CD4-positive, alpha-beta memory T cell (primary cell): Measurements from ENCODE around the gene NCOA6. TPM values are rescaled to one million over a fixed set of nuclear protein-coding genes. Genes with fewer than 3 reads are reported as not detected.

Experiments
- CTCF ChIA-PET: fragments of 350-600 bp; sonication (Branson Sonifier 250); formaldehyde crosslinking; loops from one replicate; lab custom pipeline; 2021; ENCODE audit warnings: inconsistent platforms; ENCODE audit not compliant: partially characterized antibody; lab: Charles Lee
- POLR2A ChIA-PET: fragments of 350-600 bp; sonication (Branson Sonifier 250); formaldehyde crosslinking; loops from one replicate; lab custom pipeline; 2021; ENCODE audit not compliant: partially characterized antibody; lab: Charles Lee
- DNase-seq, 5 donors: peaks; one replicate each; pipeline versions ENCODE4 v3.0.0 to v3.0.0-alpha.2; 2020 to 2022; ENCODE audit warnings: mixed read lengths in 1 of 5
- H3K27ac ChIP-seq: one replicate; pipeline ENCODE4 v1.7.0; 2013; ENCODE audit warnings: low read depth, low read length
- H3K27me3 ChIP-seq: 2 replicates; pipeline ENCODE4 v1.7.0; 2013; ENCODE audit warnings: mild to moderate bottlenecking, low read length, moderate library complexity; ENCODE audit not compliant: insufficient read depth
- H3K36me3 ChIP-seq: 2 replicates; pipeline ENCODE4 v1.7.0; 2013; ENCODE audit warnings: mild to moderate bottlenecking, low read length, moderate library complexity; ENCODE audit not compliant: insufficient read depth
- H3K4me1 ChIP-seq: 2 replicates; pipeline ENCODE4 v1.7.0; 2013; ENCODE audit warnings: mild to moderate bottlenecking, low read length, moderate library complexity; ENCODE audit not compliant: insufficient read depth
- H3K4me3 ChIP-seq, 2 donors: one replicate each; pipeline ENCODE4 v1.7.0; 2013; ENCODE audit warnings: low read length in 2 of 2, mild to moderate bottlenecking in 1 of 2
- H3K9me3 ChIP-seq, 2 donors: one replicate each; pipeline ENCODE4 v1.7.0; 2013; ENCODE audit warnings: low read length in 2 of 2, control low read depth in 1 of 2; ENCODE audit not compliant: control insufficient read depth in 1 of 2
- H3K27ac Mint-ChIP-seq, 7 donors: one replicate each; pipeline ENCODE4 v1.8.0; 2020 to 2021; ENCODE audit warnings: mixed read lengths in 7 of 7, mild to moderate bottlenecking in 6 of 7, inconsistent platforms in 3 of 7, moderate library complexity in 3 of 7
- H3K27me3 Mint-ChIP-seq, 2 donors: one replicate each; pipeline ENCODE4 v1.8.0; 2020 to 2021; ENCODE audit warnings: mixed read lengths in 2 of 2
- H3K36me3 Mint-ChIP-seq, 2 donors: one replicate each; pipeline ENCODE4 v1.8.0; 2020 to 2021; ENCODE audit warnings: mixed read lengths in 2 of 2, inconsistent platforms in 1 of 2, mild to moderate bottlenecking in 1 of 2
- H3K4me1 Mint-ChIP-seq, 4 donors: one replicate each; pipeline ENCODE4 v1.8.0; 2020 to 2021; ENCODE audit warnings: mixed read lengths in 4 of 4, mild to moderate bottlenecking in 1 of 4
- H3K4me3 Mint-ChIP-seq, 8 donors: one replicate each; pipeline ENCODE4 v1.8.0; 2020 to 2021; ENCODE audit warnings: mixed read lengths in 8 of 8, mild to moderate bottlenecking in 7 of 8, moderate library complexity in 6 of 8, inconsistent platforms in 3 of 8
- H3K9me3 Mint-ChIP-seq, 8 donors: one replicate each; pipeline ENCODE4 v1.8.0; 2020 to 2021; ENCODE audit warnings: mixed read lengths in 8 of 8, mild to moderate bottlenecking in 5 of 8, inconsistent platforms in 3 of 8, moderate library complexity in 1 of 8
- intact Hi-C: fragments of 100-400 bp; cut with micrococcal nuclease; formaldehyde crosslinking; loops from one replicate; pipeline ENCODE4 v1.15.1; 2023
- polyA plus RNA-seq, 2 donors: library from polyadenylated mRNA; unstranded; fragments of 300-500 nt; fragmentation: Illumina TruSeq; gene quantifications; one replicate each; pipeline ENCODE4 v1.2.3, GENCODE V29; 2021
- total RNA-seq, 2 experiments: library from RNA; stranded (reverse); gene quantifications; one replicate each; pipeline ENCODE4 v1.2.3, GENCODE V29; 2021

NCOA6 gene
- total and polyA plus RNA-seq, 4 experiments from 2014 or later: 0.60 to 29.9 (median 21.2) TPM

DNA sequence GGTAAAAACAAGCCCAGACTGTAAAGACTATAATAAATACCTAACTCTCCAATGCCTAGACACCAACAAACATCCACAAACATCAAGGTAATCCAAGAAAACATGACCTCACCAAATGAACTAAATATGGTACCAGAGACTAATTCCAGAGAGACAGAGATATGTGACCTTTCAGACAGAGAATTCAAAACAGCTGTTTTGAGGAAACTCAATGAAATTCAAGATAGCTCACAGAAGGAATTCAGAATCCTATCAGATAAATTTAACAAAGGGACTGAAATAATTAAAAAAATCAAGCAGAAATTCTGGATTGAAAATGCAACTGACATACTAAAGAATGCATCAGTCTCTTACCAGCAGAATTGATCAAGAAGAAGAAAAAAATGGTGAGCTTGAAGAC, 26.6 kb downstream of the NCOA6 start:
- H3K4me3 Mint-ChIP-seq: no peak overlapping the region
- POLR2A ChIA-PET: no interaction called here
- H3K27me3 Mint-ChIP-seq: no peaks in the 10 kb centered on the region
- H3K9me3 Mint-ChIP-seq: no peaks in the 10 kb centered on the region
- peaks cover 38 to 60% (median 49%) of the 10 kb centered on the region in 4 donors for H3K4me1 Mint-ChIP-seq
- H3K27ac ChIP-seq: no peak overlapping the region
- no peaks in the 10 kb centered on the region for H3K36me3 ChIP-seq
- no peaks in the 10 kb centered on the region for H3K27me3 ChIP-seq
- no peak for DNase-seq
- peaks cover 11% of the 10 kb centered on the region for H3K4me1 ChIP-seq
- CTCF ChIA-PET: no interaction called here
- H3K27ac Mint-ChIP-seq: peak overlapping the region in 2 of 7 donors; percentile 24 to 25
- H3K4me3 ChIP-seq: no peak overlapping the region
- H3K9me3 ChIP-seq: no peaks in the 10 kb centered on the region
- intact Hi-C loops: no loop called here
- peaks cover 9 to 10% of the 10 kb centered on the region in 2 donors for H3K36me3 Mint-ChIP-seq

GRCh38 chr20:34798328-34798727, 27.1 kb downstream of the NCOA6 start:
- H3K9me3 ChIP-seq: no peaks in the 10 kb centered on the region
- H3K27ac ChIP-seq: no peak overlapping the region
- Mint-ChIP-seq H3K27ac (no peak overlapping the region), H3K27me3 (no peaks in the 10 kb centered on the region), H3K9me3 (no peaks in the 10 kb centered on the region), H3K4me1 (peaks cover 38 to 60% (median 50%) of the 10 kb centered on the region in 4 donors), H3K4me3 (no peak overlapping the region), H3K36me3 (peaks cover 9 to 10% of the 10 kb centered on the region in 2 donors)
- POLR2A ChIA-PET: no interaction called here
- H3K36me3 ChIP-seq: no peaks in the 10 kb centered on the region
- intact Hi-C loops: no loop called here
- no peaks in the 10 kb centered on the region for H3K27me3 ChIP-seq
- no peak overlapping the region for H3K4me3 ChIP-seq
- peaks cover 11% of the 10 kb centered on the region for H3K4me1 ChIP-seq
- DNase-seq: no peak
- CTCF ChIA-PET: no interaction called here

GRCh38 chr20:34797012-34797995, 28.1 kb downstream of the NCOA6 start:
- intact Hi-C loops: no loop called here
- Mint-ChIP-seq H3K4me3 (no peak overlapping the region), H3K36me3 (peaks cover 10 to 11% of the 10 kb centered on the region in 2 donors), H3K27me3 (no peaks in the 10 kb centered on the region), H3K9me3 (no peaks in the 10 kb centered on the region), H3K27ac (peak overlapping the region in 2 of 7 donors; percentile 29 to 66), H3K4me1 (peaks cover 42 to 62% (median 51%) of the 10 kb centered on the region in 4 donors)
- ChIA-PET CTCF (interaction anchor here (1.4 to 1.9 kb wide), 4 partner anchors 15 to 30 kb away, joined by 3 to 6 read pairs (median 4); no protein-coding TSS in a partner anchor), POLR2A (no interaction called here)
- DNase-seq: no peak
- H3K4me3 ChIP-seq: no peak overlapping the region
- H3K9me3 ChIP-seq: no peaks in the 10 kb centered on the region
- peaks cover 11% of the 10 kb centered on the region for H3K4me1 ChIP-seq
- H3K27me3 ChIP-seq: no peaks in the 10 kb centered on the region
- H3K27ac ChIP-seq: no peak overlapping the region
- H3K36me3 ChIP-seq: no peaks in the 10 kb centered on the region

DNA sequence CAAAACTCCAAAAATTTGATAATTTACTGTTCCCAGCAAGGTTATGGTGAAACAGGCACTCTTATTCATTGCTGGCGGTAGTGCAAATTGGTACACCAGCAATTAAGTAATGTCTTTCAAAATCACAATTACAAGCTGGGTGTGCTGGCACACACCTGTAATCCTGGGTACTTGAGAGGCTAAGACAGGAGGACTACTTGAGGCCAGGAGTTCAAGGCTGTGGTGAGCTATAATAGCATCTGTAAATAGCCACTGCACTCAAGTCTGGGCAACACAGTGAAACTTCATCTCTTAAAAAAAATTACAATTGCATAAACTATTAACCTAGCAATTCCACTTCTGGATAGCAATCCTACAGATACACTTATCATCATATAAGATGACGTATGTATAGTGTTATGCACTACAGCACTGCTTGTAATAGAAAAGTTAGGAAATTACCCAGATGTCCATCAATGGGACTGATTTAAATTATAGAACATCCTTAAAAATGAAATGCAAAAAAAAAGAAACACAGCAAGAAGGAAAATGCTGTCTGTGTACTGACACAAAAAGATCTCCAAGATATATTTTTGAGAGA, 31.4 kb downstream of the NCOA6 start:
- peaks cover 10% of the 10 kb centered on the region for H3K36me3 ChIP-seq
- no peaks in the 10 kb centered on the region for H3K4me1 ChIP-seq
- DNase-seq: no peak
- Mint-ChIP-seq H3K9me3 (no peaks in the 10 kb centered on the region), H3K4me3 (no peak overlapping the region), H3K4me1 (peaks cover 17 to 30% (median 24%) of the 10 kb centered on the region in 4 donors), H3K36me3 (peaks cover 3 to 13% of the 10 kb centered on the region in 2 donors), H3K27me3 (no peaks in the 10 kb centered on the region), H3K27ac (peak overlapping the region in 1 of 7 donors; percentile 26)
- intact Hi-C loops: no loop called here
- H3K27ac ChIP-seq: no peak overlapping the region
- no peaks in the 10 kb centered on the region for H3K9me3 ChIP-seq
- POLR2A ChIA-PET: no interaction called here
- H3K4me3 ChIP-seq: no peak overlapping the region
- H3K27me3 ChIP-seq: no peaks in the 10 kb centered on the region
- CTCF ChIA-PET: no interaction called here

GRCh38 chr20:34792687-34793363, 32.6 kb downstream of the NCOA6 start:
- Histone ChIP-seq H3K4me1 (no peaks in the 10 kb centered on the region), H3K27ac (no peak overlapping the region), H3K9me3 (no peaks in the 10 kb centered on the region), H3K36me3 (peaks cover 10% of the 10 kb centered on the region), H3K4me3 (no peak overlapping the region), H3K27me3 (no peaks in the 10 kb centered on the region)
- Mint-ChIP-seq H3K27ac (peak overlapping the region in 4 of 7 donors; percentile 15 to 70 (median 48)), H3K36me3 (peaks cover 3 to 16% of the 10 kb centered on the region in 2 donors), H3K4me1 (peaks cover 15 to 25% (median 16%) of the 10 kb centered on the region in 4 donors), H3K4me3 (no peak overlapping the region), H3K9me3 (no peaks in the 10 kb centered on the region), H3K27me3 (no peaks in the 10 kb centered on the region)
- DNase-seq: no peak
- POLR2A ChIA-PET: no interaction called here
- intact Hi-C loops: no loop called here
- CTCF ChIA-PET: interaction anchor here (0.8 kb wide), 1 partner anchor 823 kb away, joined by 3 read pairs; no protein-coding TSS in a partner anchor

- Mint-ChIP-seq H3K36me3 (peaks cover 9 to 19% of the 10 kb centered on the region in 2 donors), H3K4me3 (no peak overlapping the region), H3K27ac (peak overlapping the region in 3 of 7 donors; percentile 22 to 59 (median 38)), H3K9me3 (no peaks in the 10 kb centered on the region), H3K27me3 (no peaks in the 10 kb centered on the region), H3K4me1 (peaks cover 15 to 19% (median 16%) of the 10 kb centered on the region in 4 donors)
- no peak overlapping the region for H3K4me3 ChIP-seq
- no peak for DNase-seq
- no peaks in the 10 kb centered on the region for H3K9me3 ChIP-seq
- intact Hi-C loops: no loop called here
- H3K27ac ChIP-seq: no peak overlapping the region
- H3K27me3 ChIP-seq: no peaks in the 10 kb centered on the region
- ChIA-PET CTCF (no interaction called here), POLR2A (no interaction called here)
- H3K4me1 ChIP-seq: no peaks in the 10 kb centered on the region
- H3K36me3 ChIP-seq: peaks cover 10% of the 10 kb centered on the region
Observed at GRCh38 chr20:34791289-34792020, 34.0 kb downstream of the NCOA6 start.
